GM12873 (cell line): ENCODE measurements around the gene SGSM2.

Source experiments
- TF ChIP-seq, protein P1 (sequence below): IDR thresholded peaks from 2 replicates; pipeline ENCODE4 v1.5.1; 2012; ENCODE audit warnings: low read depth, mild to moderate bottlenecking, moderate library complexity, low read length, control low read depth; ENCODE audit not compliant: insufficient read depth; ENCODE audit errors: missing control alignments

The SGSM2 gene

DNA sequence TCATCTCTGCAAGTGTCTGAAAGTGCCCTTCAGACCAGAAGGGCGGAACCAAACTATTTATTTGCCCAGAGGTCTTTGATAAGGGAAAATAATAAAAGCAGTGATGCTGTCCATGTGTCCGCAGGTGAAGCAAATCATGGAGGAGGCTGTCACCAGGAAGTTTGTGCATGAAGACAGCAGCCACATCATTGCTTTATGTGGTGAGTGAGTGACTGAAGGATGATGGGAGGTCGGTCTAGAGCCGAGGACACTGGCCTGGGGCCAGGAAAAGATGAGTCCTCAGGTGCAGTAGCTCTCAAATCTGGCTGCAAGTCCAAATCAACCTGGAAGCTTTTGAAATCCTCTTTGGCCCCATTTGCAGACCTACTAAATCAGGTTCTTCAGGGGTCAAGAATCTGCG lies 6.1 kb downstream of the SGSM2 start:
- TF ChIP-seq, protein P1, sequence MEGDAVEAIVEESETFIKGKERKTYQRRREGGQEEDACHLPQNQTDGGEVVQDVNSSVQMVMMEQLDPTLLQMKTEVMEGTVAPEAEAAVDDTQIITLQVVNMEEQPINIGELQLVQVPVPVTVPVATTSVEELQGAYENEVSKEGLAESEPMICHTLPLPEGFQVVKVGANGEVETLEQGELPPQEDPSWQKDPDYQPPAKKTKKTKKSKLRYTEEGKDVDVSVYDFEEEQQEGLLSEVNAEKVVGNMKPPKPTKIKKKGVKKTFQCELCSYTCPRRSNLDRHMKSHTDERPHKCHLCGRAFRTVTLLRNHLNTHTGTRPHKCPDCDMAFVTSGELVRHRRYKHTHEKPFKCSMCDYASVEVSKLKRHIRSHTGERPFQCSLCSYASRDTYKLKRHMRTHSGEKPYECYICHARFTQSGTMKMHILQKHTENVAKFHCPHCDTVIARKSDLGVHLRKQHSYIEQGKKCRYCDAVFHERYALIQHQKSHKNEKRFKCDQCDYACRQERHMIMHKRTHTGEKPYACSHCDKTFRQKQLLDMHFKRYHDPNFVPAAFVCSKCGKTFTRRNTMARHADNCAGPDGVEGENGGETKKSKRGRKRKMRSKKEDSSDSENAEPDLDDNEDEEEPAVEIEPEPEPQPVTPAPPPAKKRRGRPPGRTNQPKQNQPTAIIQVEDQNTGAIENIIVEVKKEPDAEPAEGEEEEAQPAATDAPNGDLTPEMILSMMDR, result no peak

DNA sequence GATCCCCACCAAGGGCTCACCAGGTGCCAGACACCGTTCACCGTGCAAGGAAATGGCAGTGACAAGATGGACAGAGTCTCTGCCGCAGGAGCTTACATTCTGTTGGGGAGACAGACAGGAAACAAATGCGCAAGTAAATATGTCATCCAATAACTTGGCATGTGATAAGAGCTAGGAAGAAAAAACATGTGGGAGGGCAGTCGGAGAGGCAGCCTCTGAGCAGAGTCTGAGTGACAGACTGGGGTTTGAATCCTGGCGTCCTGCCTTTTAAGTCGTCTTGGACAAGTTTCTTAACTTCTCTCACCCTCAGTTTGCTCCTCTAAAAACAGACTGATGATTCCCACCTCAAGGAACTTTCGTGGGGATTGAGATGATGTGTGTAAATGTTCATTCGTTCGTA lies 7.2 kb downstream of the SGSM2 start:
- TF ChIP-seq, protein P1, result no peak

DNA sequence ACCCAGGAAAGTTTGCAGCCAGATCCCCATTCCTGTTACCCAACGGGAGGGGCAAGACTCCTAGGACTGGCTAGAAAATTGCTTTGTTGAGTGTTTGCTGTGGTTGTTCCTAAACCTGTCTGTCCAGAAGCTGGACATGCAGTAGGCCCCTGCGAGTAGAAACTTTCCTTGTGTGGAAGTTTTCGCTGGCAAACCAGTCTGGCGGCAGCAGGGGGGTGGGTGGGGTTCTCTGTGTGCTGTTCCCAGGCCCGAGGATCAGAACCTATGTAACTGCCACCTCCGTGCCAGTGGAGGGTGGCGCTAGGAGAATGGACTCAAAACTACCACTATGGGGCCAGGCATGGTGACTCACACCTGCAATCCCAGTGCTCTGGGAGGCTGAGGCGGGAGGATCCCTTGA lies 9.2 kb downstream of the SGSM2 start:
- TF ChIP-seq, protein P1, result no peak

DNA sequence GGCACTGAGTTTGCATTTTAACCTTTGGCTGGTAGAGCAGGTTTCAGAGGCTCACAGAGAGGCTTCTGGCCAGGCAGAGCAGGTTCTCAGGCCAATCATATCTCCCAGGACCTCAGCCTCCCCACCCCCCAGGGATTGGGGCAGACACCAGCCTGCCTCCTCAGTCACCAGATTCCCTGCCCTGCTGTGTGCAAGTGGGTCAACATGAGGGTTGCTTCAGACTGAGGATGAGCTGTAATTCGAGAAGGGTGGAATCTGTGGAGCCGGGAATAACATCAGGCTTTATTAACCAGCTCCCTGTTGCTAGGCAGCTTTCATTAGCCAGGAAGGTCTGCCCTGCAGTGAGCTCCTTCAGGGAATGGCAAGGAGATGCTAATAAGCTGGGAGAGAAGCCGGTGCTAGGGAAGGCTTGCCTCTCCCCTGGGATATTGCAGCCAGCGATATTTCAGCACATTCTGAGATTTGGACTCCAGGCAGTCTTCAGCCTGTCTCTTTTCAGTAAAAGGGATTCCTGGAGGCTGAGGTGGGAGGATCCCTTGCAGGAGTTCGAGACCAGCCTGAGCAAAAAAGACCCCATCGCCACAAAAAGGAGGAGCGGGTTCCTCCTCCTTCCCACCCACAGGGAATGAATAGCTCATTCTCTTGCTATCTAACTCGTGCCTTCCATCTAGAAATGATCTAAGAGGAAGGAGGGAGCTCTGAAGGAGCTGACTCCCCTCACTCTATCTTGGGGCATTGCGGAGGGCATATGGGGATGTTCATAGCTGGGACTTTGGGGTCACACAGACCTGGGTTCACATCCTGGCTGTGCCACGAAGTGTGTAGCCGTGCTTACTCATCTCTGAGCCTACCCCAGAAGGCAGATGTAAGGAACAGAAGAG lies 10.7 kb downstream of the SGSM2 start:
- TF ChIP-seq, protein P1, result no peak

DNA sequence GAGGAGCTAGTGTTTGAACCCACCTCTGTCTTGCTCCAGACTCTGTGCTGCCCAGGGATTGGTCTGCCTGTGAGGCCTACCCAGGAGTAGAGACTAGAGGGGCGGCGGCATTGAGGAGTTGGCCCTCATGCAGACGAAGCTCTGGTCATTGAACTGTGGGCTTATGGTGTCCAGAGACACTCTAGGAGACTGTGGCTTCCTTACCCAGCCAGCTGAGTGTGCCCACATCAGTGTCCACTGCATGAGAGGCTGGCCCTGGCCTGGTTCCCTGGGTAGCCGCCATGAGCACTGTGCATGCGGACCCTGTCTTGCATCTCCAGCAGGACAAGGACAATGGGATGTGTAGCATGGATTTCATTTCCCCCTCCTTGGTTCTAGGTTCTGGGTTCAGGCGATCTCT lies 14.0 kb downstream of the SGSM2 start:
- TF ChIP-seq, protein P1, result no peak

DNA sequence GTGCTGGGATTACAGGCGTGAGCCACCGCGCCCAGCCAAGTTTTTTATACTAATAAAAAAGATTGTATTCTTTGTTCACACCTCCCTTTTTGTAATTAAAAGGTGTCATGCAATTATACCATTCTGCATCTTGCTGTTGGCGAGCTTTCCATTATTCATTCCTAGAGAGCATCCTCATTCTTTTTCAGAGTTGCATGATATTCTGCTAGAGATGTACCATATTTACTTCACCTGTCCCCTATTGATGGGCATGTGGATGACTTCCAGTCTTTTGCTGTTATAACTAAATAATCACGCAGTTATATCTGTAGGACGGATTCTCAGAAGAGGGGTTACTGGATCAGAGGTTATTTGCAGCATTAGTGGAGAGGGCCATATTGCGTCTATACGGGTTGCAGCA lies 17.0 kb downstream of the SGSM2 start:
- TF ChIP-seq, protein P1, result no peak

DNA sequence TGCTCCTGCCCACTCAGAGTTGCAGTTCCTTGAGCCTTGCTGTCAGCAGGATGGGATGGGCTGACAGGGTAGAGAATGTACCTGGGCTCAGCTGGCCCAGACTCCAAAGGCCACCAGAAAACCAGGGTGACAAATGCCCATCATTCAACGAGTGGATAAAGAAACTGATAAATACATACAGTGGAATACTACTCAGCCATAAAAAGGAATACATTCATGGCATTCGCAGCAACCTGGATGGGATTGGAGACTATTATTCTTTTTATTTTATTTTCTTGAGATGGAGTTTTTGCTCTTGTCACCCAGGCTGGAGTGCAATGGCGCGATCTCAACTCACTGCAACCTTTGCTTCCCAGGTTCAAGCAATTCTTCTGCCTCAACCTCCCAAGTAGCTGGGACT lies 19.9 kb downstream of the SGSM2 start:
- TF ChIP-seq, protein P1, result no peak
